HCT116 (cell line): ENCODE measurements around the gene FERMT2. TPM values are rescaled to one million over a fixed set of nuclear protein-coding genes. Genes with fewer than 3 reads are reported as not detected.

Experiments used
- ATAC-seq: fragments of 200-7000 bp; cut with Tn5 transposase; 2 replicates; pipeline ENCODE4 v1.9.1; 2020; ENCODE audit warnings: mild to moderate bottlenecking, moderate library complexity
- BruUV-seq: library from RNA; stranded (reverse); fragments of 400-500 nt; replicated peaks from 2 replicates; lab custom pipeline; 2021; lab: Mats Ljungman, UMichigan
- CTCF ChIA-PET: fragments of 300-600 bp; sonication (Branson Sonifier 250); formaldehyde crosslinking; loops from one replicate; lab custom pipeline; 2021; ENCODE audit warnings: antibody characterized with exemption; lab: Charles Lee
- POLR2A ChIA-PET: fragments of 300-600, 350-600 bp; sonication (Branson Sonifier 250); formaldehyde crosslinking; loops from one replicate; lab custom pipeline; 2021; ENCODE audit warnings: antibody characterized with exemption; lab: Charles Lee
- RAD21 ChIA-PET, 2 experiments: fragments of 300-600 bp; sonication (Branson Sonifier 250); formaldehyde crosslinking; loops; one replicate each; lab custom pipeline; 2023; ENCODE audit warnings: low total read pairs in 2 of 2; ENCODE audit not compliant: uncharacterized antibody in 2 of 2, unreplicated experiment in 2 of 2, low non-redundant PET in 1 of 2; lab: Charles Lee
- DNase-seq: peaks from one replicate; pipeline ENCODE4 v3.0.0-alpha.2; 2010; ENCODE audit warnings: low read depth, low spot score
- H2AFZ ChIP-seq: fragments of 200-600 bp; shearing (Covaris generic), sonication (generic); 2 replicates; pipeline ENCODE4 v1.6.1; 2017; ENCODE audit warnings: low read depth, mixed run types, mixed read lengths, antibody characterized with exemption, low read length; ENCODE audit not compliant: poor library complexity, severe bottlenecking
- H3K27ac ChIP-seq: 2 replicates; pipeline ENCODE4 v1.5.1; 2012; ENCODE audit warnings: low read depth, low read length
- H3K27me3 ChIP-seq: fragments of 200-600 bp; sonication (generic); 2 replicates; pipeline ENCODE4 v1.6.1; 2016; ENCODE audit warnings: mixed run types, low read length, mixed read lengths; ENCODE audit not compliant: insufficient read depth
- H3K36me3 ChIP-seq, 2 experiments: fragments of 200-500 bp in 1 of 2; fragments of 200-600 bp in 1 of 2; sonication (Bioruptor generic) in 1 of 2; sonication (generic) in 1 of 2; 2 replicates each; pipeline versions ENCODE4 v1.5.1 to v1.6.1; 2014 to 2016; ENCODE audit warnings: low read length in 2 of 2, inconsistent platforms in 1 of 2, mixed read lengths in 1 of 2, mixed run types in 1 of 2; ENCODE audit not compliant: insufficient read depth in 2 of 2, control insufficient read depth in 1 of 2
- H3K4me1 ChIP-seq, 2 experiments: fragments of 200-600 bp in 1 of 2; sonication (generic) in 1 of 2; 2 replicates each; pipeline versions ENCODE4 v1.5.1 to v1.6.1; 2012 to 2017; ENCODE audit warnings: low read length in 2 of 2, inconsistent platforms in 1 of 2, mild to moderate bottlenecking in 1 of 2, mixed read lengths in 1 of 2, mixed run types in 1 of 2, moderate library complexity in 1 of 2; ENCODE audit not compliant: insufficient read depth in 2 of 2, control insufficient read depth in 1 of 2
- H3K4me2 ChIP-seq: fragments of 200-600 bp; sonication (generic); 2 replicates; pipeline ENCODE4 v1.6.1; 2017; ENCODE audit warnings: mixed run types, low read length, mixed read lengths
- H3K4me3 ChIP-seq, 2 experiments: fragments of 200-600 bp in 1 of 2; sonication (generic) in 1 of 2; replicated peaks in 1 of 2; 2 replicates each; pipeline ENCODE4 v1.5.1; 2011 to 2016; ENCODE audit warnings: low read length in 2 of 2, control low read depth in 1 of 2, low read depth in 1 of 2, mild to moderate bottlenecking in 1 of 2, mixed read lengths in 1 of 2, mixed run types in 1 of 2
- H3K79me2 ChIP-seq: fragments of 200-600 bp; sonication (generic); 2 replicates; pipeline ENCODE4 v1.6.1; 2017; ENCODE audit warnings: mild to moderate bottlenecking, mixed run types, low read length, moderate library complexity, mixed read lengths; ENCODE audit not compliant: insufficient read depth
- H3K9ac ChIP-seq: fragments of 200-600 bp; sonication (generic); 2 replicates; pipeline ENCODE4 v1.6.1; 2016; ENCODE audit warnings: low read length, mixed read lengths
- H3K9me2 ChIP-seq: fragments of 200-600 bp; sonication (generic), shearing (Covaris generic); 2 replicates; pipeline ENCODE4 v1.6.1; 2017; ENCODE audit warnings: mixed run types, mild to moderate bottlenecking, moderate library complexity; ENCODE audit not compliant: insufficient read depth
- H3K9me3 ChIP-seq, 2 experiments: fragments of 200-500 bp in 1 of 2; fragments of 200-600 bp in 1 of 2; sonication (Bioruptor generic) in 1 of 2; sonication (generic) in 1 of 2; 2 replicates each; pipeline ENCODE4 v1.6.1; 2014 to 2017; ENCODE audit warnings: low read length in 2 of 2, mixed read lengths in 2 of 2, inconsistent platforms in 1 of 2, low read depth in 1 of 2, mild to moderate bottlenecking in 1 of 2, mixed run types in 1 of 2, moderate library complexity in 1 of 2; ENCODE audit not compliant: control insufficient read depth in 1 of 2, insufficient read depth in 1 of 2
- H4K20me1 ChIP-seq: fragments of 200-600 bp; sonication (generic), shearing (Covaris generic); 2 replicates; pipeline ENCODE4 v1.6.1; 2017; ENCODE audit warnings: mixed run types, mild to moderate bottlenecking, moderate library complexity; ENCODE audit not compliant: insufficient read depth
- EGR1 ChIP-seq: IDR thresholded peaks from 2 replicates; pipeline ENCODE4 v1.6.1; 2012; ENCODE audit warnings: low read depth
- ELF1 ChIP-seq: IDR thresholded peaks from 2 replicates; pipeline ENCODE4 v1.6.1; 2012; ENCODE audit warnings: low read depth, borderline replicate concordance
- EZH2 ChIP-seq: fragments of 200-600 bp; sonication (generic); IDR thresholded peaks from 2 replicates; pipeline ENCODE4 v1.6.1; 2017; ENCODE audit warnings: antibody characterized with exemption, mixed run types
- EZH2phosphoT487 ChIP-seq: fragments of 200-600 bp; IDR thresholded peaks from 2 replicates; pipeline ENCODE4 v1.6.1; 2018; ENCODE audit warnings: antibody characterized with exemption, borderline replicate concordance
- FOSL1 ChIP-seq: IDR thresholded peaks from 2 replicates; pipeline ENCODE4 v1.6.1; 2012; ENCODE audit warnings: low read depth
- JUND ChIP-seq: IDR thresholded peaks from 2 replicates; pipeline ENCODE4 v1.6.1; 2012
- POLR2A ChIP-seq: IDR thresholded peaks from 2 replicates; pipeline ENCODE4 v1.7.0; 2011; ENCODE audit warnings: borderline replicate concordance; ENCODE audit not compliant: insufficient read depth, insufficient read length; ENCODE audit errors: extremely low read depth
- POLR2AphosphoS5 ChIP-seq: IDR thresholded peaks from 2 replicates; pipeline ENCODE4 v1.6.1; 2011; ENCODE audit warnings: mild to moderate bottlenecking, low read depth, low read length, moderate library complexity
- SIN3A ChIP-seq: IDR thresholded peaks from 2 replicates; pipeline ENCODE4 v1.6.1; 2012; ENCODE audit warnings: low read depth
- SP1 ChIP-seq: IDR thresholded peaks from 2 replicates; pipeline ENCODE4 v1.6.1; 2012; ENCODE audit warnings: low read depth
- TCF7L2 ChIP-seq: IDR thresholded peaks from 2 replicates; pipeline ENCODE4 v1.7.0; 2011; ENCODE audit warnings: borderline replicate concordance, inconsistent platforms; ENCODE audit not compliant: insufficient read depth, insufficient read length; ENCODE audit errors: extremely low read depth
- YY1 ChIP-seq: IDR thresholded peaks from 2 replicates; pipeline ENCODE4 v1.6.1; 2011; ENCODE audit warnings: low read length, low read depth, moderate library complexity, mild to moderate bottlenecking; ENCODE audit not compliant: insufficient replicate concordance; ENCODE audit errors: extremely low read depth
- ZBTB33 ChIP-seq: IDR thresholded peaks from 2 replicates; pipeline ENCODE4 v1.6.1; 2011; ENCODE audit warnings: mild to moderate bottlenecking, low read length, moderate library complexity; ENCODE audit not compliant: insufficient replicate concordance; ENCODE audit errors: extremely low read depth
- ZFX ChIP-seq: fragments of 450-650 bp; IDR thresholded peaks from 2 replicates; pipeline ENCODE4 v1.6.1; 2017
- ZNF274 ChIP-seq: fragments of 200-500 bp; sonication (Bioruptor generic); IDR thresholded peaks from 2 replicates; pipeline ENCODE4 v1.6.1; 2014; ENCODE audit warnings: mild to moderate bottlenecking, low read depth, low read length, inconsistent platforms
- intact Hi-C: fragments of 100-400 bp; cut with micrococcal nuclease; formaldehyde crosslinking; loops from 2 replicates; pipeline ENCODE4 v1.10.0; 2022
- total RNA-seq: library from RNA; stranded (reverse); gene quantifications from one replicate; pipeline ENCODE4 v1.2.1, GENCODE V29; 2021; ENCODE audit not compliant: unreplicated experiment
- TF ChIP-seq, protein P1 (sequence below), 3 experiments: fragments of 200-600 bp in 1 of 3; sonication (generic) in 1 of 3; IDR thresholded peaks in 2 of 3; conservative IDR thresholded peaks in 1 of 3; 2 replicates each; pipeline ENCODE4 v1.5.1; 2012 to 2017; ENCODE audit warnings: low read depth in 2 of 3, low read length in 2 of 3, antibody characterized with exemption in 1 of 3, borderline replicate concordance in 1 of 3, control low read depth in 1 of 3, mild to moderate bottlenecking in 1 of 3, mixed read lengths in 1 of 3, mixed run types in 1 of 3, moderate library complexity in 1 of 3; ENCODE audit not compliant: insufficient read depth in 1 of 3
- TF ChIP-seq, protein P2 (sequence below): IDR thresholded peaks from 2 replicates; pipeline ENCODE4 v1.6.1; 2012

Gene FERMT2
- total RNA-seq, 1 experiment from 2014 or later: 24.8 TPM

- DNase-seq (no peak), ATAC-seq (no peak)
- BruUV-seq: no TSS peak
- POLR2A ChIA-PET: no interaction called here
- Histone ChIP-seq H3K4me3 (no peak overlapping the region), H3K4me2 (no peak overlapping the region), H3K36me3 (peaks cover 0 to 2% of the 10 kb centered on the region in 2 experiments; a peak in 2 of 4 replicates), H3K9me3 (no peaks in the 10 kb centered on the region), H3K9me2 (no peaks in the 10 kb centered on the region), H3K27me3 (no peaks in the 10 kb centered on the region), H3K9ac (no peak overlapping the region), H3K79me2 (peaks cover 57% of the 10 kb centered on the region), H4K20me1 (peaks cover 3% of the 10 kb centered on the region; the same call in 1 of the 2 replicates), H2AFZ (no peak overlapping the region), H3K4me1 (peaks cover 6 to 8% of the 10 kb centered on the region in 2 experiments; a peak in 3 of 4 replicates), H3K27ac (no peak overlapping the region)
- intact Hi-C loops: no loop called here
- TF ChIP-seq EZH2 (no peak), JUND (no peak), ELF1 (no peak), SP1 (no peak), YY1 (no peak), FOSL1 (no peak), ZFX (no peak), EGR1 (no peak), SIN3A (no peak), POLR2A (no peak), ZBTB33 (no peak), EZH2phosphoT487 (no peak), POLR2AphosphoS5 (no peak), TCF7L2 (no peak), ZNF274 (no peak)
- TF ChIP-seq, protein P1, sequence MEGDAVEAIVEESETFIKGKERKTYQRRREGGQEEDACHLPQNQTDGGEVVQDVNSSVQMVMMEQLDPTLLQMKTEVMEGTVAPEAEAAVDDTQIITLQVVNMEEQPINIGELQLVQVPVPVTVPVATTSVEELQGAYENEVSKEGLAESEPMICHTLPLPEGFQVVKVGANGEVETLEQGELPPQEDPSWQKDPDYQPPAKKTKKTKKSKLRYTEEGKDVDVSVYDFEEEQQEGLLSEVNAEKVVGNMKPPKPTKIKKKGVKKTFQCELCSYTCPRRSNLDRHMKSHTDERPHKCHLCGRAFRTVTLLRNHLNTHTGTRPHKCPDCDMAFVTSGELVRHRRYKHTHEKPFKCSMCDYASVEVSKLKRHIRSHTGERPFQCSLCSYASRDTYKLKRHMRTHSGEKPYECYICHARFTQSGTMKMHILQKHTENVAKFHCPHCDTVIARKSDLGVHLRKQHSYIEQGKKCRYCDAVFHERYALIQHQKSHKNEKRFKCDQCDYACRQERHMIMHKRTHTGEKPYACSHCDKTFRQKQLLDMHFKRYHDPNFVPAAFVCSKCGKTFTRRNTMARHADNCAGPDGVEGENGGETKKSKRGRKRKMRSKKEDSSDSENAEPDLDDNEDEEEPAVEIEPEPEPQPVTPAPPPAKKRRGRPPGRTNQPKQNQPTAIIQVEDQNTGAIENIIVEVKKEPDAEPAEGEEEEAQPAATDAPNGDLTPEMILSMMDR (IDR thresholded peaks at IDR 0.05 in 2 of 3, conservative IDR thresholded peaks at IDR 0.05 in 1 of 3; ENCODE audit: borderline replicate concordance in 1 of 3, insufficient read depth in 1 of 3, low read depth in 2 of 3, low read length in 2 of 3): no peak
- TF ChIP-seq, protein P2, sequence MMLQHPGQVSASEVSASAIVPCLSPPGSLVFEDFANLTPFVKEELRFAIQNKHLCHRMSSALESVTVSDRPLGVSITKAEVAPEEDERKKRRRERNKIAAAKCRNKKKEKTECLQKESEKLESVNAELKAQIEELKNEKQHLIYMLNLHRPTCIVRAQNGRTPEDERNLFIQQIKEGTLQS: no peak
- CTCF ChIA-PET: no interaction called here
- RAD21 ChIA-PET: no interaction called here
Observed at GRCh38 chr14:52944254-52944653, 6.6 kb downstream of the FERMT2 start.
